HG03139 (cell line): ENCODE data around the gene GALNTL6.
A peak's percentile ranks its signal among the peaks of the same experiment; 100 is the strongest.
"Not testable (repeated sequence)": the region's sequence is repeated elsewhere in the genome, so short reads cannot be mapped to it uniquely, and the experiment has no call there.

Experiments used
- ATAC-seq: cut with Tn5 transposase; IDR thresholded peaks from one replicate; pipeline ENCODE4 v1.9.1; 2021; ENCODE audit not compliant: unreplicated experiment

The GALNTL6 gene

GRCh38 chr4:172709376-172709775 lies 896.2 kb downstream of the GALNTL6 start:
- ATAC-seq: no peak

- ATAC-seq: no peak
These were observed 903.1 kb downstream of the GALNTL6 start for GRCh38 chr4:172716291-172716690.

GRCh38 chr4:172721659-172722058 lies 908.5 kb downstream of the GALNTL6 start:
- no peak for ATAC-seq

GRCh38 chr4:172725581-172725980 lies 912.4 kb downstream of the GALNTL6 start:
- no peak for ATAC-seq

GRCh38 chr4:172726001-172726423 lies 912.8 kb downstream of the GALNTL6 start:
- no peak for ATAC-seq

GRCh38 chr4:172727631-172728030 lies 914.4 kb downstream of the GALNTL6 start:
- no peak for ATAC-seq

GRCh38 chr4:172733645-172734044 lies 920.4 kb downstream of the GALNTL6 start:
- not testable (repeated sequence) for ATAC-seq

GRCh38 chr4:172734555-172734954 lies 921.4 kb downstream of the GALNTL6 start:
- no peak for ATAC-seq

- no peak for ATAC-seq
These were observed 922.8 kb downstream of the GALNTL6 start for GRCh38 chr4:172736046-172736445.

GRCh38 chr4:172740434-172740833 lies 927.2 kb downstream of the GALNTL6 start:
- peak; percentile 96 for ATAC-seq

GRCh38 chr4:172750910-172751309 lies 937.7 kb downstream of the GALNTL6 start:
- ATAC-seq: peak; percentile 96

- ATAC-seq: peak; percentile 4
These were observed 938.3 kb downstream of the GALNTL6 start for GRCh38 chr4:172751550-172751949.

GRCh38 chr4:172758586-172759340 lies 945.6 kb downstream of the GALNTL6 start:
- no peak for ATAC-seq

- ATAC-seq: no peak
These were observed 947.3 kb downstream of the GALNTL6 start for GRCh38 chr4:172760512-172760911.

- ATAC-seq: no peak
These were observed 949.7 kb downstream of the GALNTL6 start for GRCh38 chr4:172762895-172763294.

- ATAC-seq: no peak
These were observed 957.6 kb downstream of the GALNTL6 start for GRCh38 chr4:172770787-172771186.

- ATAC-seq: no peak
These were observed 959.6 kb downstream of the GALNTL6 start for GRCh38 chr4:172772781-172773180.

GRCh38 chr4:172776203-172776861 lies 963.1 kb downstream of the GALNTL6 start:
- no peak for ATAC-seq

GRCh38 chr4:172777729-172778431 lies 964.7 kb downstream of the GALNTL6 start:
- no peak for ATAC-seq

GRCh38 chr4:172778583-172778982 lies 965.4 kb downstream of the GALNTL6 start:
- no peak for ATAC-seq

- ATAC-seq: no peak
These were observed 967.4 kb downstream of the GALNTL6 start for GRCh38 chr4:172780566-172781081.

- no peak for ATAC-seq
These were observed 972.4 kb downstream of the GALNTL6 start for GRCh38 chr4:172785613-172786012.
